Ovary (tissue), 9 donors: ENCODE results near the gene TAGAP. TPM values are rescaled to one million over a fixed set of nuclear protein-coding genes. Genes with fewer than 3 reads are reported as not detected.

Experiments
- DNase-seq, 5 donors: peaks; one replicate each; pipeline ENCODE4 v3.0.0-alpha.2; 2019 to 2020
- H3K27ac ChIP-seq, 2 donors: fragments of 200-600 bp; one replicate each; pipeline versions ENCODE4 v1.5.1 to v1.8.0; 2019 to 2022
- H3K27me3 ChIP-seq: fragments of 200-600 bp; one replicate; pipeline ENCODE4 v1.8.0; 2022
- H3K36me3 ChIP-seq: fragments of 200-600 bp; sonication (generic); one replicate; pipeline ENCODE4 v1.5.1; 2019
- H3K4me1 ChIP-seq: one replicate; pipeline ENCODE4 v1.8.1; 2013; ENCODE audit warnings: mild to moderate bottlenecking, moderate library complexity; ENCODE audit not compliant: insufficient read depth
- H3K4me3 ChIP-seq: fragments of 200-600 bp; sonication (generic); one replicate; pipeline ENCODE4 v1.5.1; 2017
- H3K9me3 ChIP-seq, 2 donors: fragments of 200-600 bp in 1 of 2; sonication (generic) in 1 of 2; one replicate each; pipeline versions ENCODE4 v1.5.1 to v1.8.1; 2013 to 2019; ENCODE audit warnings: mild to moderate bottlenecking in 1 of 2, moderate library complexity in 1 of 2
- CTCF ChIP-seq, 3 donors: fragments of 450-650 bp in 2 of 3; fragments of 200-600 bp in 1 of 3; IDR thresholded peaks; one replicate each; pipeline versions ENCODE4 v1.5.1 to v1.8.0; 2016 to 2022; ENCODE audit warnings: antibody characterized with exemption in 3 of 3, mild to moderate bottlenecking in 1 of 3
- EP300 ChIP-seq: sonication (generic); formaldehyde crosslinking; IDR thresholded peaks from one replicate; pipeline ENCODE4 v1.6.1; 2017; ENCODE audit warnings: antibody characterized with exemption
- POLR2A ChIP-seq: fragments of 450-650 bp; IDR thresholded peaks from one replicate; pipeline ENCODE4 v1.6.1; 2017; ENCODE audit warnings: antibody characterized with exemption, mild to moderate bottlenecking, moderate library complexity
- WGBS, 3 donors: extraction: QIAGEN DNeasy Blood & Tissue Kit in 1 of 3; methylation state at CpG; one replicate each; pipeline versions ENCODE4 v1.1.5 to v1.1.7; 2013 to 2017; 5-methylcytosine and 5-hydroxymethylcytosine counted together
- intact Hi-C, 4 donors: fragments of 100-400 bp; cut with DNase I; formaldehyde crosslinking; loops; one replicate each; pipeline versions ENCODE4 v1.11.0 to v1.15.1; 2022 to 2023
- polyA plus RNA-seq, 2 donors: library from polyadenylated mRNA; stranded (reverse); fragments of 200-250 nt in 1 of 2; fragments of 350-450 nt in 1 of 2; fragmentation: Illumina TruSeq in 1 of 2; extraction: RNeasy Lipid Tissue Mini Kit (QIAGEN cat#74804) in 1 of 2; gene quantifications; one replicate each; pipeline ENCODE4 v1.2.3, GENCODE V29; 2013 to 2014
- total RNA-seq, 7 donors: library from RNA; depleted of rRNA in 2 of 7; stranded (reverse); fragments of >200 nt in 2 of 7; fragmentation: NEBNext Ultra II Directional in 3 of 7; extraction: Animal tissue kit (Norgen Biotek cat#: 25700) in 3 of 7; gene quantifications; one replicate each; pipeline versions ENCODE4 v1.1.0 to v1.2.4, GENCODE V29; 2016 to 2023
- donor health status: DM: no; HTN: no; CAD: no; lungs with moderate emphysema.
- donor health status: DM: no; HTN: no; CAD: no.
- donor health status: Bipolar disorder and iron deficiency.
- donor health status: DM: yes; HTN: yes; CAD: no.
- donor health status: DM: no; HTN: no; CAD: no.
- donor health status: DM: yes; HTN: yes; CAD: no.

Gene TAGAP
- total and polyA plus RNA-seq, 9 donors, result 0.58 to 5.1 (median 1.4) TPM

GRCh38 chr6:159090530-159091480, 46.0 kb upstream of the TAGAP start:
- Histone ChIP-seq H3K9me3 (no peaks in the 10 kb centered on the region), H3K4me1 (no peaks in the 10 kb centered on the region), H3K27ac (no peak overlapping the region), H3K36me3 (no peaks in the 10 kb centered on the region), H3K4me3 (no peak overlapping the region), H3K27me3 (no peaks in the 10 kb centered on the region)
- no peak for DNase-seq
- WGBS, 3 donors, result 80 to 90% (median 85%) methylated on average over 10 of the region's 10 CpGs
- intact Hi-C loops, result no loop called here
- no peak for TF ChIP-seq POLR2A
- TF ChIP-seq CTCF (IDR thresholded peaks at IDR 0.05), result no peak
- TF ChIP-seq EP300, result no peak

- no peak for TF ChIP-seq CTCF (IDR thresholded peaks at IDR 0.05)
- TF ChIP-seq POLR2A, result no peak
- TF ChIP-seq EP300, result no peak
- Histone ChIP-seq H3K27ac (no peak overlapping the region), H3K9me3 (no peaks in the 10 kb centered on the region), H3K36me3 (no peaks in the 10 kb centered on the region), H3K27me3 (no peaks in the 10 kb centered on the region), H3K4me3 (no peak overlapping the region), H3K4me1 (no peaks in the 10 kb centered on the region)
- no peak for DNase-seq
- intact Hi-C loops, result no loop called here
- WGBS, 3 donors, result 92 to 100% (median 94%) methylated on average over 3 of the region's 3 CpGs
These were observed 45.1 kb upstream of the TAGAP start for GRCh38 chr6:159089909-159090308.

GRCh38 chr6:159089443-159089842, 44.7 kb upstream of the TAGAP start:
- Histone ChIP-seq H3K27ac (no peak overlapping the region), H3K4me1 (no peaks in the 10 kb centered on the region), H3K9me3 (no peaks in the 10 kb centered on the region), H3K27me3 (no peaks in the 10 kb centered on the region), H3K36me3 (no peaks in the 10 kb centered on the region), H3K4me3 (no peak overlapping the region)
- 87 to 94% (median 91%) methylated on average over 3 of the region's 3 CpGs for WGBS, 3 donors
- TF ChIP-seq CTCF (IDR thresholded peaks at IDR 0.05) (no peak), POLR2A (no peak), EP300 (no peak)
- intact Hi-C loops, result no loop called here
- no peak for DNase-seq

- intact Hi-C loops, result no loop called here
- Histone ChIP-seq H3K36me3 (no peaks in the 10 kb centered on the region), H3K4me3 (no peak overlapping the region), H3K27me3 (no peaks in the 10 kb centered on the region), H3K27ac (no peak overlapping the region), H3K9me3 (no peaks in the 10 kb centered on the region), H3K4me1 (no peaks in the 10 kb centered on the region)
- no peak for DNase-seq
- TF ChIP-seq EP300 (no peak), CTCF (IDR thresholded peaks at IDR 0.05) (no peak), POLR2A (no peak)
- WGBS, 3 donors, result 93 to 100% (median 94%) methylated on average over 2 of the region's 2 CpGs
These were observed 41.3 kb upstream of the TAGAP start for GRCh38 chr6:159086033-159086618.
